ENCODE measurements around the gene DYNC2H1.
"Not testable (repeated sequence)": the region's sequence is repeated elsewhere in the genome, so short reads cannot be mapped to it uniquely, and the experiment has no call there.

The DYNC2H1 gene

DNA sequence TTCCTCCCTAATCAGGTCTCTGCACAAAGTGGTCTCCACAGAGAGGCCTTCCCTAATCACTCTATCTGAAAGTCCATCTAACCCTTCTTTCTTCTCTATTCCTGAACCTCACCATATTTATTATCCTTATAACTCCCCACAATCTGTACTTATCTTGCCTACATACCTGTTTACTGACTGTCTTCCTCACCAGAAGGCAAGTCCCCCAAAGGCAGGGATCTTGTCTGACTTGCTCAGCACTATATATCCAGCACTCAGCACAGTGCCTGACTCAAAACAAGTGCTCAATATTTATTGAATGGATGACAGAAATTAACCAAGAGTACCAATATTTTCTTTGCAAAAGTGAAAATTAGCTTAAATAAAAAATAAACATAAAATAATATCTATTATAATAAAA is 22.8 kb upstream of the DYNC2H1 start:
- Histone ChIP-seq H3K4me3 (ENCODE audit: low read length) (peak overlapping the region; percentile 32), H3K9ac (ENCODE audit: low read length) (no peak overlapping the region), H3K36me3 (ENCODE audit: control insufficient read depth, insufficient read depth, low read length, severe bottlenecking) (peaks cover 40% of the 10 kb centered on the region), H3K4me1 (ENCODE audit: control insufficient read depth, insufficient read depth, low read length) (peaks cover 52% of the 10 kb centered on the region), H3K27me3 (replicated peaks; ENCODE audit: control insufficient read depth, insufficient read depth, low read length) (no peaks in the 10 kb centered on the region), H3K9me3 (ENCODE audit: control insufficient read depth, low read length) (no peaks in the 10 kb centered on the region)
- DNase-seq (ENCODE audit: low read depth), result no peak

GRCh38 chr11:103091064-103091800 is 18.0 kb upstream of the DYNC2H1 start:
- Histone ChIP-seq H3K4me1 (ENCODE audit: control insufficient read depth, insufficient read depth, low read length) (peaks cover 39% of the 10 kb centered on the region), H3K36me3 (ENCODE audit: control insufficient read depth, insufficient read depth, low read length, severe bottlenecking) (peaks cover 6% of the 10 kb centered on the region), H3K4me3 (ENCODE audit: low read length) (peak overlapping the region; percentile 98), H3K9me3 (ENCODE audit: control insufficient read depth, low read length) (no peaks in the 10 kb centered on the region), H3K27me3 (replicated peaks; ENCODE audit: control insufficient read depth, insufficient read depth, low read length) (no peaks in the 10 kb centered on the region), H3K9ac (ENCODE audit: low read length) (peak overlapping the region; percentile 96)
- DNase-seq (ENCODE audit: low read depth), result peak; percentile 71

GRCh38 chr11:103091801-103092524 is 17.3 kb upstream of the DYNC2H1 start, which contains the start of gene DCUN1D5:
Gene DCUN1D5, minus strand, starts transcription at chr11:103092160. Its CDS starts 288 bp downstream, at chr11:103091872.
- peaks cover 3% of the 10 kb centered on the region for H3K36me3 ChIP-seq (ENCODE audit: control insufficient read depth, insufficient read depth, low read length, severe bottlenecking)
- no peaks in the 10 kb centered on the region for H3K9me3 ChIP-seq (ENCODE audit: control insufficient read depth, low read length)
- DNase-seq (ENCODE audit: low read depth), result peak; percentile 99
- no peaks in the 10 kb centered on the region for H3K27me3 ChIP-seq (replicated peaks; ENCODE audit: control insufficient read depth, insufficient read depth, low read length)
- H3K4me1 ChIP-seq (ENCODE audit: control insufficient read depth, insufficient read depth, low read length), result peaks cover 35% of the 10 kb centered on the region
- peak within 1 kb of the TSS; percentile 96 for H3K9ac ChIP-seq (ENCODE audit: low read length)
- peak within 1 kb of the TSS; percentile 98 for H3K4me3 ChIP-seq (ENCODE audit: low read length)

DNA sequence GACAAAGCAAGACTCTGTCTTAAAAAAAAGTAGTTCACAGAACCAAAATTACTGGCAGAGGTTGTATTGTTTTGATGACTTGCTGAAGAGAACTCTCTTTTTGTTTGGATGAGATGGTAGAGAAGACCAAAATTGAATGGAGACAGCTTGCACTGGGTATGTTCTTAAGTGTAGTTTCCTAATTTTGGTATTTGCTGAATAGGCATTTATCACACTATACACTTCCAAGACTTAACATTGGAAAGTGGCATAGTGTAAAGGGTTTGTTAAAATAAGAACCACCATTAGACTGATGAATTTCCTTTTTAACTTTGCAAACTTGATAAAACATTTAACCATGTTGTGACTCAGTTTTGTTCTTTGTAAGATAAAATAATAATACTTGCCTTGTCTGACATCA is 11.9 kb upstream of the DYNC2H1 start:
- Histone ChIP-seq H3K4me3 (ENCODE audit: low read length) (no peak overlapping the region), H3K27me3 (replicated peaks; ENCODE audit: control insufficient read depth, insufficient read depth, low read length) (no peaks in the 10 kb centered on the region), H3K36me3 (ENCODE audit: control insufficient read depth, insufficient read depth, low read length, severe bottlenecking) (no peaks in the 10 kb centered on the region), H3K9me3 (ENCODE audit: control insufficient read depth, low read length) (no peaks in the 10 kb centered on the region), H3K4me1 (ENCODE audit: control insufficient read depth, insufficient read depth, low read length) (peaks cover 6% of the 10 kb centered on the region), H3K9ac (ENCODE audit: low read length) (no peak overlapping the region)
- no peak for DNase-seq (ENCODE audit: low read depth)

DNA sequence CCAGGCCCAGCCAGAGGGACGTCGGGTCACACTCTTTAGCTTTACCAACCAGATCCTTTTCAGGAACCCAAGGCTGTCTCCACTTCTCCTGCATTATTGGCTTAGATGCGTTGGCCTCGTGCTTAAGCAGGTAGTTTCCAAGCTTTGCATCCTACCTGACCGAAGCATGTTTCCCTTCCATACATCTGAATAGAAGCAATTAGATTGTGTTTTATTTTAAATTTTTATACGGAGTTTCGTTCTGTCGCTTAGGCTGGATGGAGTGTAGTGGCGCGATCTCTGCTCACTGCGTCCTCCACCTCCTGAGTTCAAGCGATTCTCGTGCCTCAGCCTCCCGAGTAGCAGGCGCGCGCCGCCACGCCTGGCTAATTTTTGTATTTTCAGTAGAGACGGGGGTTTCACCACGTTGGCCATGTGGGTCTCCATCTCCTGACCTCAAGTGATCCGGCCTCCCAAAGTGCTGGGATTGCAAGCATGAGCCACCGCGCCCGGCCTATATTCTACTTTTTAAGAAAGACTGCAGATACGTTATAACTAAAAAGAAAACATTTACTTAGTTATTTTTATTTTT is 677 bp downstream of the DYNC2H1 start:
- H3K4me1 ChIP-seq (ENCODE audit: control insufficient read depth, insufficient read depth, low read length), result peaks cover 30% of the 10 kb centered on the region
- no peaks in the 10 kb centered on the region for H3K9me3 ChIP-seq (ENCODE audit: control insufficient read depth, low read length)
- DNase-seq (ENCODE audit: low read depth), result peak; percentile 34

GRCh38 chr11:103110391-103110790 is 1.2 kb downstream of the DYNC2H1 start:
- H3K4me3 ChIP-seq (ENCODE audit: low read length), result peak overlapping the region; percentile 94
- peak; percentile 85 for DNase-seq (ENCODE audit: low read depth)
- H3K9ac ChIP-seq (ENCODE audit: low read length), result peak overlapping the region; percentile 89
- H3K9me3 ChIP-seq (ENCODE audit: control insufficient read depth, low read length), result no peaks in the 10 kb centered on the region
- peaks cover 14% of the 10 kb centered on the region for H3K36me3 ChIP-seq (ENCODE audit: control insufficient read depth, insufficient read depth, low read length, severe bottlenecking)
- H3K27me3 ChIP-seq (replicated peaks; ENCODE audit: control insufficient read depth, insufficient read depth, low read length), result no peaks in the 10 kb centered on the region
- H3K4me1 ChIP-seq (ENCODE audit: control insufficient read depth, insufficient read depth, low read length), result peaks cover 30% of the 10 kb centered on the region

More for the DNA sequence above, 677 bp downstream of the DYNC2H1 start:
- Histone ChIP-seq H3K9ac (ENCODE audit: low read length) (peak overlapping the region; percentile 89), H3K36me3 (ENCODE audit: control insufficient read depth, insufficient read depth, low read length, severe bottlenecking) (peaks cover 12% of the 10 kb centered on the region), H3K4me3 (ENCODE audit: low read length) (peak overlapping the region; percentile 94), H3K27me3 (replicated peaks; ENCODE audit: control insufficient read depth, insufficient read depth, low read length) (no peaks in the 10 kb centered on the region)

DNA sequence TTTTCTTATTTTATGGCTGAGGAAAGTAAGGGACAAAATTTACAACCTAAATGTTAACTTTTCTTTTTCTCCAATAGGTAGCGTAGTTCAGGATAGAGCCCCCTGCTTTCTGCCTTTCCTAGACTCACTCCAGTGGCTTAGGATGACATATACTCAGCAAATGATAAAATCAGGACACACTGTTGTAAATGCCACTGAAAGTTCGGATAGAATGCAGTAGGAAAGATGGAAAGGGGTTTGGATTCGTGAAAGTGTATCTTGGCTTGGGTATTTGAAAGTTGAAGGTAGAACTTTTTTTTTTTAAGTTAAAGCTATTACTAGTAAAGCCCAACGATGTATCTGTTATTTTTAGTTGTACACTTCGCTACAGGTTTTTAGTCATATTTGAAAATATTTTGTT is 2.2 kb downstream of the DYNC2H1 start:
- Histone ChIP-seq H3K4me3 (ENCODE audit: low read length) (peak overlapping the region; percentile 94), H3K9me3 (ENCODE audit: control insufficient read depth, low read length) (no peaks in the 10 kb centered on the region), H3K27me3 (replicated peaks; ENCODE audit: control insufficient read depth, insufficient read depth, low read length) (no peaks in the 10 kb centered on the region), H3K36me3 (ENCODE audit: control insufficient read depth, insufficient read depth, low read length, severe bottlenecking) (peaks cover 14% of the 10 kb centered on the region), H3K4me1 (ENCODE audit: control insufficient read depth, insufficient read depth, low read length) (peaks cover 30% of the 10 kb centered on the region), H3K9ac (ENCODE audit: low read length) (peak overlapping the region; percentile 89)
- DNase-seq (ENCODE audit: low read depth), result no peak

DNA sequence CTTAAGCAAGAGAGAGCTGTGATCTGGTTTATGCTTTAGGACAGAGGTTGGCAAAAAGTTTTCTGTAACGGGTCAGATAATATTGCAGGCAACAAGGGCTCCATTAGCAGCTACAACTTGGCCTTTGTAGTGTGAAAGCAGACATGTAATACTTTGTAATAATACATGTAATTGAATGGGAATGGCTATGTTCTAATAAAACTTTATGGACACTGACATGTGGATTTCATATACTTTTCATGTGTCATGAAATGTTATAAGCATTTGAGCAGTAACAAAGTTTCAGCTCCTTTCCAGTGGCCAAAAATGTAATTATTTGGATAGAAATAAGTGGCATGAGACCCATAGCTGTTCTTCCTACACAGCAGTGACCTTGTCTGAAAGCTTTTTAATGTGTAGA is 3.1 kb downstream of the DYNC2H1 start:
- DNase-seq (ENCODE audit: low read depth), result no peak
- Histone ChIP-seq H3K36me3 (ENCODE audit: control insufficient read depth, insufficient read depth, low read length, severe bottlenecking) (peaks cover 14% of the 10 kb centered on the region), H3K9ac (ENCODE audit: low read length) (no peak overlapping the region)

GRCh38 chr11:103114836-103115235 is 5.6 kb downstream of the DYNC2H1 start:
- no peak for DNase-seq (ENCODE audit: low read depth)
- H3K9ac ChIP-seq (ENCODE audit: low read length), result no peak overlapping the region
- H3K4me1 ChIP-seq (ENCODE audit: control insufficient read depth, insufficient read depth, low read length), result peaks cover 24% of the 10 kb centered on the region
- no peaks in the 10 kb centered on the region for H3K27me3 ChIP-seq (replicated peaks; ENCODE audit: control insufficient read depth, insufficient read depth, low read length)
- peaks cover 32% of the 10 kb centered on the region for H3K36me3 ChIP-seq (ENCODE audit: control insufficient read depth, insufficient read depth, low read length, severe bottlenecking)
- no peaks in the 10 kb centered on the region for H3K9me3 ChIP-seq (ENCODE audit: control insufficient read depth, low read length)
- H3K4me3 ChIP-seq (ENCODE audit: low read length), result no peak overlapping the region

More for the DNA sequence above, 3.1 kb downstream of the DYNC2H1 start:
- Histone ChIP-seq H3K4me1 (ENCODE audit: control insufficient read depth, insufficient read depth, low read length) (peaks cover 30% of the 10 kb centered on the region), H3K27me3 (replicated peaks; ENCODE audit: control insufficient read depth, insufficient read depth, low read length) (no peaks in the 10 kb centered on the region), H3K9me3 (ENCODE audit: control insufficient read depth, low read length) (no peaks in the 10 kb centered on the region), H3K4me3 (ENCODE audit: low read length) (peak overlapping the region; percentile 94)

DNA sequence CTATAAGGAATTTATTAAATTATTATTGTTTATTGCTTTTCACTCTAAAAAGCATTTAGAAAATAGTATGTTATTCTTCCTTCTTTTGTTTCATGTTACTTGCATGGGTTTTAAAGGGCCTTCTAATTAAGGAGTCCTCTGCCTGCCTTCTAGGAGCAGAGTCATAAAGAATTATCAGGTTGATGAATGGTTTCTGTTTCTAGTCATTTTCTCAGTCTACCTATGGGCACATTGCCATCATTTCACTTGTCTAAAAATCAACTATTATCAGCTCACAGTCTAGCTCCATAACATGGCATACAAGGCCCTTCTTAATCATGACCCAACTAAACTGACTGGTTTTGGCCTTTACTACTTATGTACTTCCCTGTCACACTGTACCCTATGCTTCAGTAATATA is 16.2 kb downstream of the DYNC2H1 start:
- no peak overlapping the region for H3K9ac ChIP-seq (ENCODE audit: low read length)
- peaks cover 48% of the 10 kb centered on the region for H3K36me3 ChIP-seq (ENCODE audit: control insufficient read depth, insufficient read depth, low read length, severe bottlenecking)
- no peaks in the 10 kb centered on the region for H3K9me3 ChIP-seq (ENCODE audit: control insufficient read depth, low read length)
- H3K4me3 ChIP-seq (ENCODE audit: low read length), result no peak overlapping the region
- no peak for DNase-seq (ENCODE audit: low read depth)
- H3K27me3 ChIP-seq (replicated peaks; ENCODE audit: control insufficient read depth, insufficient read depth, low read length), result no peaks in the 10 kb centered on the region
- H3K4me1 ChIP-seq (ENCODE audit: control insufficient read depth, insufficient read depth, low read length), result no peaks in the 10 kb centered on the region

DNA sequence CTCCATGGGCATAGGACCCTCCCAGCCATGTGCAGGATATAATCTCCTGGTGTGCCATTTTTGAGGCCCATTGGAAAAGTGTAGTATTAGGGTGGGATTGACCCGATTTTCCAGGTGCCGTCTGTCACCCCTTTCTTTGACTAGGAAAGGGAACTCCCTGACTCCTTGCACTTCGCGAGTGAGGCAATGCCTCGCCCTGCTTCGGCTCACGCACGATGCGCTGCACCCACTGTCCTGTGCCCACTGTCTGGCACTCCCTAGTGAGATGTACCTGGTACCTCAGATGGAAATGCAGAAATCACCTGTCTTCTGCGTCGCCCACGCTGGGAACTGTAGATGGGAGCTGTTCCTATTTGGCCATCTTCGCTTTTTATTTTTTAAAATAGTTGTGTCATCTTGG is 32.8 kb downstream of the DYNC2H1 start:
- not testable (repeated sequence) for H3K4me1 ChIP-seq (ENCODE audit: control insufficient read depth, insufficient read depth, low read length); H3K9ac ChIP-seq (ENCODE audit: low read length); H3K27me3 ChIP-seq (replicated peaks; ENCODE audit: control insufficient read depth, insufficient read depth, low read length); H3K9me3 ChIP-seq (ENCODE audit: control insufficient read depth, low read length); H3K4me3 ChIP-seq (ENCODE audit: low read length); DNase-seq (ENCODE audit: low read depth)
- peaks cover 33% of the 10 kb centered on the region for H3K36me3 ChIP-seq (ENCODE audit: control insufficient read depth, insufficient read depth, low read length, severe bottlenecking)

Data from adipocyte (in vitro differentiated cells).